Measurements from ENCODE around the gene PCMTD2. TPM values are rescaled to one million over a fixed set of nuclear protein-coding genes. Genes with fewer than 3 reads are reported as not detected.

PCMTD2 gene
- total and polyA plus RNA-seq, 2 experiments from 2014 or later: 37.7 to 79.2 TPM

GRCh38 chr20:64246616-64247306 lies 8.8 kb upstream of the PCMTD2 start:
- 89% methylated on average over 10 of the region's 10 CpGs for WGBS (ENCODE audit: low lambda C conversion rate, missing lambda C conversion rate)
- no peaks in the 10 kb centered on the region for H3K36me3 ChIP-seq (replicated peaks; ENCODE audit: insufficient read depth, low read depth)
- no peak overlapping the region for H3K27ac ChIP-seq
- H3K27me3 ChIP-seq: peaks cover 5% of the 10 kb centered on the region
- no peaks in the 10 kb centered on the region for H3K9me2 ChIP-seq (replicated peaks; ENCODE audit: insufficient read depth)
- H3K4me3 ChIP-seq: no peak overlapping the region
- DNase-seq (ENCODE audit: low spot score): no peak
- H3K4me2 ChIP-seq: no peak overlapping the region
- H4K20me1 ChIP-seq (ENCODE audit: insufficient read depth, poor library complexity, severe bottlenecking): no peaks in the 10 kb centered on the region
- H2AFZ ChIP-seq: no peak overlapping the region
- no peaks in the 10 kb centered on the region for H3K4me1 ChIP-seq (ENCODE audit: insufficient read depth)
- TF ChIP-seq EZH2 (IDR thresholded peaks at IDR 0.05; ENCODE audit: borderline replicate concordance) (no peak), EZH2phosphoT487 (IDR thresholded peaks at IDR 0.05; ENCODE audit: low read depth, severe bottlenecking, unreplicated experiment) (no peak), CTCF (IDR thresholded peaks at IDR 0.05; ENCODE audit: poor library complexity) (no peak)
- no peaks in the 10 kb centered on the region for H3K79me2 ChIP-seq
- H3K9me3 ChIP-seq (ENCODE audit: low read depth): no peaks in the 10 kb centered on the region

- H3K9me3 ChIP-seq (ENCODE audit: low read depth): no peaks in the 10 kb centered on the region
- no peaks in the 10 kb centered on the region for H4K20me1 ChIP-seq (ENCODE audit: insufficient read depth, poor library complexity, severe bottlenecking)
- H3K9me2 ChIP-seq (replicated peaks; ENCODE audit: insufficient read depth): no peaks in the 10 kb centered on the region
- no peak overlapping the region for H2AFZ ChIP-seq
- TF ChIP-seq EZH2phosphoT487 (IDR thresholded peaks at IDR 0.05; ENCODE audit: low read depth, severe bottlenecking, unreplicated experiment): no peak
- no peak for TF ChIP-seq EZH2 (IDR thresholded peaks at IDR 0.05; ENCODE audit: borderline replicate concordance)
- TF ChIP-seq CTCF (IDR thresholded peaks at IDR 0.05; ENCODE audit: poor library complexity): no peak
- no peak overlapping the region for H3K4me3 ChIP-seq
- WGBS (ENCODE audit: low lambda C conversion rate, missing lambda C conversion rate): 93% methylated on average over 9 of the region's 9 CpGs
- H3K79me2 ChIP-seq: no peaks in the 10 kb centered on the region
- H3K4me2 ChIP-seq: no peak overlapping the region
- no peaks in the 10 kb centered on the region for H3K36me3 ChIP-seq (replicated peaks; ENCODE audit: insufficient read depth, low read depth)
- H3K27ac ChIP-seq: no peak overlapping the region
- H3K27me3 ChIP-seq: peaks cover 5% of the 10 kb centered on the region
- DNase-seq (ENCODE audit: low spot score): no peak
- H3K4me1 ChIP-seq (ENCODE audit: insufficient read depth): no peaks in the 10 kb centered on the region
Observed at GRCh38 chr20:64247307-64247618, 8.3 kb upstream of the PCMTD2 start.

GRCh38 chr20:64247970-64248841 lies 7.3 kb upstream of the PCMTD2 start:
- Histone ChIP-seq H2AFZ (no peak overlapping the region), H3K9me3 (ENCODE audit: low read depth) (no peaks in the 10 kb centered on the region), H3K4me2 (no peak overlapping the region), H4K20me1 (ENCODE audit: insufficient read depth, poor library complexity, severe bottlenecking) (no peaks in the 10 kb centered on the region), H3K27me3 (peaks cover 5% of the 10 kb centered on the region), H3K27ac (no peak overlapping the region), H3K4me1 (ENCODE audit: insufficient read depth) (no peaks in the 10 kb centered on the region), H3K4me3 (no peak overlapping the region), H3K9me2 (replicated peaks; ENCODE audit: insufficient read depth) (no peaks in the 10 kb centered on the region), H3K36me3 (replicated peaks; ENCODE audit: insufficient read depth, low read depth) (no peaks in the 10 kb centered on the region), H3K79me2 (no peaks in the 10 kb centered on the region)
- TF ChIP-seq EZH2phosphoT487 (IDR thresholded peaks at IDR 0.05; ENCODE audit: low read depth, severe bottlenecking, unreplicated experiment) (no peak), EZH2 (IDR thresholded peaks at IDR 0.05; ENCODE audit: borderline replicate concordance) (no peak), CTCF (IDR thresholded peaks at IDR 0.05; ENCODE audit: poor library complexity) (no peak)
- 89% methylated on average over 26 of the region's 33 CpGs for WGBS (ENCODE audit: low lambda C conversion rate, missing lambda C conversion rate)
- no peak for DNase-seq (ENCODE audit: low spot score)

Measured in hepatocyte (in vitro differentiated cells).